Pulmonary artery endothelial cell (primary cell): ENCODE data around the gene NDP. TPM values are rescaled to one million over a fixed set of nuclear protein-coding genes. Genes with fewer than 3 reads are reported as not detected.
A peak's percentile ranks its signal among the peaks of the same experiment; 100 is the strongest.
"Not testable (repeated sequence)": the region's sequence is repeated elsewhere in the genome, so short reads cannot be mapped to it uniquely, and the experiment has no call there.

Experiments
- DNase-seq: peaks from one replicate; pipeline ENCODE4 v3.0.0-alpha.2; 2011; ENCODE audit warnings: low read depth, low spot score
- total RNA-seq: library from RNA; depleted of rRNA; stranded (reverse); fragments of >200 nt; gene quantifications from 2 replicates; pipeline ENCODE4 v1.2.3, GENCODE V29; 2014

NDP gene
- total RNA-seq, 1 donor from 2014 or later: 0.73 TPM

GRCh38 chrX:43971966-43972961, 926 bp downstream of the NDP start:
- no peak for DNase-seq

GRCh38 chrX:43970528-43970927, 2.7 kb downstream of the NDP start:
- DNase-seq: no peak

- no peak for DNase-seq
Measured at GRCh38 chrX:43969504-43970501, 3.4 kb downstream of the NDP start.

DNA sequence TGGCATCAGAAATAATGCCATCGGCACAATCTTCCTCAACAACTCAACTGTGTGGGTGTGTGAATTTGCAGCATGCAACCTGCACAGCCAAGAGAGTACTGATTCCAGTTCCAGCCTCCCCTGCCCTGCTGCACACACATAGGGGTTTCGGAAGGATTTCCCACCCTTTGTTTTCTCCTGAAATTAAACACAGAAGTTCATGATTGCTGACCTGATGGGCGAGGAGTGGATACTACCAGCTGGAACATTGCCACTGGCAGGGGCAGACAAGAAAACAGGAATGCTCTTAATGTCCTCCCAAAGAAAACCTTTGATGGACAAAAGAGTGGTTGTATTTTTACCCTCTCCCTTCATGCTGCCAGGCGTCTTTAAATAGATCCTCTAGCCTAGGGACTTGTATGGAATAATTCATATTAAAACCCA, 4.8 kb downstream of the NDP start:
- no peak for DNase-seq

- DNase-seq: no peak
Measured at GRCh38 chrX:43964936-43965335, 8.3 kb downstream of the NDP start.

DNA sequence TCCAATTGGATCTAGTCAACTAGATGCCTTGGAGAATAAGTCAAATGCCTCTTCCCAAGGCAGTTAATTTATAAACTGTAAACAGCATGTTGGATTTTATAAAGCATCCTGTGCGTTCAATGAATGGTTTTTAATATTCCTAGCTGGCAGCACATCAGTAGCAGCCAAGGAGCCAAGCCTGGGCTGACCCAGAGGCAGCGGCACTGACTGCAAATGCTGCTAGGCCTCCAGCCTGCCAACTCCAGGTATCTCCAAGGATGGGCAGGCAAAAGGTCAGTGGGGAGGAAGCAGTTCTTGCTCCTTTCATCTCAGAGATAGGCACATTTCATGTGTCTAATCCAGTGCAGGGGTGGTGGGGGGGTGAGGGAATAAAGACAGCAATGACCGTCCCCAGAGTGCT, 9.5 kb downstream of the NDP start:
- no peak for DNase-seq

DNA sequence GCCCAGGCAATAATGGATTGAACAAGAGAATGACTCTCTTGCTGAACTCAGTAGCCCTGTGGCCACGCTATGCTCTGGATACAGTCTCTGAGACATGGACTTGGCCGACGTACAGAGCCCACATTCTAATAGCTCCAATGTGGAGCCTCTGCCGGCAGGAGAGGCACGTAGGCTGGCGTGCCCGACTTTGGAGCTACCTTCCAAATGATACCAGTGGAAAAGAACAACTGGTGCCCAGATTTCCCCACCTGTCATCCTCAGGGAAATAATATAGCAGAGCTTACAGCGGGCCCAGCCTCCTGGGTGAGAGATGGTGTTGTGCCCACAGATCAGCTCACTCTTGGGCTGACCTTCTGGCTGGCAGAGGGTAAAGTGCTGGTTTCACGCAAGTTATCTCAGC, 10.6 kb downstream of the NDP start:
- no peak for DNase-seq

- DNase-seq: no peak
Measured at GRCh38 chrX:43961699-43962098, 11.5 kb downstream of the NDP start.

GRCh38 chrX:43958529-43958928, 14.7 kb downstream of the NDP start:
- DNase-seq: peak; percentile 57

GRCh38 chrX:43956034-43956433, 17.2 kb downstream of the NDP start:
- DNase-seq: no peak

DNA sequence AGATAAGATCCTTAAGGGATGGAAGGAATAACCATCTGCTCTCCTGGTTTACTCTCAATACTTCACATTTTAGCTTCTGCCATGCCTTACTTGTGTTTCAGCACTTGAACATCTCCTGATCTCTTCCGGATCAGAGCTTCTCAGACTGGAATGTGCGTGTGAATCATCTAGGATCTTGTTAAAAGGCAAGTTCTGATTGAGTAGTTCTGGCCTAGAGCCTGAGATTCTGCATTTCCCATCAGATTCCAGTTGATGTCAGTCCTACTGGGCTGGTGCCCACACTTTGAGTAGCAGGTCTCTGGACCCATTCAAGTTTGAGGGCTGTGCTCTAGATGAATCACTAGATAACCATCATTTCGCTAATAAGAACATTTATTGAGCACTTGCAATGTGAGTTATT, 20.0 kb downstream of the NDP start:
- no peak for DNase-seq

DNA sequence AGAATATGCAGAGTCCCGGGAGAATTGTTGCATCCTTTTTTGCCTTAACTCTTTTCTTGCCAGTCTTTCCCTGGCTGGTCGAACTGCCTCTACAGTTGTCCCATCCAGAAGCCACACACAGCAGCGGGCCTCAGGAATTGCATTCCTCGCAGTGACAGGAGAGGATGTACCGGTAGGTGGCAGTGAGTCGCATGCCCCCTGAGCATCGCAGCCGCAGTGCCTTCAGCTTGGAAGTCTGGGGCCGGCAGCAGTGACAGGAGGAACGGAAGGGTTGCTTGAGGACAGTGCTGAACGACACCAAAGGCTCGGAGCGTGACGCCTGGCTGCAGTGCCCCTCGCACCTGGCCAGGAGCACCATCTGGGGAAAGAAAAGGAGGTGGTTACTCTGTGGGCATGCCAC, 23.5 kb downstream of the NDP start:
- DNase-seq: no peak

DNA sequence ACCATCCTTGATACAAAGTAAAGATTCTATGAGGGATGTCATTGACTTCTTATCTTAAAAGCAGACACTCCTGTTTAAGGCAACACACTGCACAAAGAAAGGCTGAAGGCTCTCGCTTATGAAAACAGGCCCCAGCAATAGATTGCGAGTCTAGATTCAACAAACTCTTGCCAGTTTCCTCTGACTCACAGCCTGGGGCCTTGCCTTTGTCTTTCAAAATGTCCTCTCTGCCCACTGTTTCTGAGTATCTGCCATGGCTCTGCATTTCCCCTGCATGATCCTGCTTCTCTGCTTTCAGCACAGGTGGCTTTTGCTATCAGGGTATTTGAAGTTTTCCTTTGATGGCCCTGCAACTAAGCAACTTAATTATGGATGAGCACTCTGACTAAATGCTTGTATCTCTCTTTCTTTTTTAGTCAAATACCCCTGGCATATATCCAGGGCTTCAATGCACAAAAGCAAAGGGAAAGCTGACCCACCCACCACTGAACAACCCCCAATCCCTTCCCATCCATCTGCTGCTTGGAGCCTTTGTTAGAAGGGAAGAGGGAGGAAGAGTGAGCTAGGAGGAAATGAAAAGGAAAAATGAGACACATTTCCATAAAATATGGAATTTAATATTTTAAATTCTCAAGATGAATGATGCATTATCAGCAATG, 32.2 kb downstream of the NDP start:
- peak; percentile 7 for DNase-seq

DNA sequence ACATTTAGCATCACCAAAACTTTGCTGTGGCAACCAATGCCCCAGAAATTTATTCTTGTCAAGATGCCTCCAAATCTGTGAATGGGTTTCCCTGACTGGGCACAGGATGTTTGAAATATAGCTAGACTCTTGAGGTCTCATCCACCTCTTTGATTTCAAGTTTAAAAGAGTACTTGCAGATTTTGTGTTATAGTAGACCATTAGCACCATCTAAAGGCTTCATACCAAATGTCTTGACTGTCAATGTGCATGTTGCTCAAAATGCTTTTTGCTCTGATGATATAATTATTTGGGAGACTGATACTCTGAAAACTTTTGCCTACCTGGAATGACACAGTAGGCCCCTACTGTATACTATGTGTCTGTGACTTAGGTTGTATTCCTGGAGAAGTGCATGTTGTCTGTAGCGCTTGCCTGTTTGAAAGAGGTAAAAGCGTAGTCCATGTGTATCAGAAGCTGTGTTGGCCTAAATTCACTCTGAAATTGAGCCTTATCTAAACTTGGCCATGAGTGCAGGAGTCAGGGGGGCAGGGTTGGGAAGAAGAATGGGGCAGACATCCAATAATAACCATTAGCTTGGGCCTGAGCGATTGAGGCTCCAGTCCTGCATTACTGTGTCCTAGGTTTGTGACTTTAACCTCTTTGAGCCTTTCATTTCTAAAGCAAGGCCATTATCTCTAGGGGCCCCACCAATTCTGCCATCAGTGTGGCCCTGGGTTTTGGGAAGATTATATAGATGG, 33.8 kb downstream of the NDP start:
- no peak for DNase-seq

DNA sequence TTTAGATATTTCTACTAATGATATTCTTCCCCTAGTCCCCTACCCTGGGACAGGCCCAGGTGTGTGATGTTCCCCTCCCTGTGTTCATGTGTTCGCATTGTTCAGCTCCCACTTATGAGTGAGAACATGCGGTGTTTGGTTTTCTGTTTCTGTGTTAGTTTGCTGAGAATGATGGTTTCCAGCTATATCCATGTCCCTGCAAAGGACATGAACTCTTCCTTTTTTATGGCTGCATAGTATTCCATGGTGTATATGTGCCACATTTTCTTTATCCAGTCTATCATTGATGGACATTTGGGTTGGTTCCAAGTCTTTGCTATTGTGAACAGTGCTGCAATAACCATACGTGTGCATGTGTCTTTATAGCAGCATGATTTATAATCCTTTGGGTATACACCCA, 51.2 kb downstream of the NDP start:
- DNase-seq: not testable (repeated sequence)

DNA sequence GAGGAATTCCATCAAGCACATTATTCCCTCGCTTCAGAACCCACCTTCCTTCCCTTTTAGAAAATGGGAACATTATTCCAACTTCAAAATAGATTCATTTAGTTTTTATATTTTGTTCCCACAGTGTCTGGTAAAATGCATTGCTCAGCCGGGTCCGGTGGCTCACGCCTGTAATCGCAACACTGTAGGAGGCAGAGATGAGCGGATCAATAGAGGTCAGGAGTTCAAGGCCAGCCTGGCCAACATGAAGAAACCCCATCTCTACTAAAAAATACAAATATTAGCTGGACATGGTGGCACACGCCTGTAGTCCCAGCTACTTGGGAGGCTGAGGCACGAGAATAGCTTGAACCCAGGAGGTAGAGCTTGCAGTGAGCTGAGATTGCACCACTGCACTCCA, 62.4 kb downstream of the NDP start:
- DNase-seq: not testable (repeated sequence)

DNA sequence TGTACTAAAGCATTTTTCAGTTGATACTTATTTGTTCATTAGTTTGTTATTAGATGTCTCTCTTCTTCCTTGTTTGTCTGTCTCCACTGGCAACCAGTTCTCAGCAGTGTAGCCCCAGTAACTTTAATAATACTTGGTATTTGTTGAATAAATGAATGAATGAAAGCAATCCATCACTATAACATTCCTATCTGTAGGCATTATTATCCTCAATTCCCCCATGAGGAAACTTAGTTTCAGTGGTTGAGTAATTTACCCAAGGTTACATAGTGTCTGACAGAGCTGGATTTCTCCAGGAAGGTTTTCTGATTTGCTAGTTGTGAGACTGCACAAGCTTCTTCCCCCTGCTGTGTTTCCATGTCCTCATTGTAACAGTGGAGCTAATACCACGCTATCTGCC, 63.2 kb downstream of the NDP start:
- no peak for DNase-seq

DNA sequence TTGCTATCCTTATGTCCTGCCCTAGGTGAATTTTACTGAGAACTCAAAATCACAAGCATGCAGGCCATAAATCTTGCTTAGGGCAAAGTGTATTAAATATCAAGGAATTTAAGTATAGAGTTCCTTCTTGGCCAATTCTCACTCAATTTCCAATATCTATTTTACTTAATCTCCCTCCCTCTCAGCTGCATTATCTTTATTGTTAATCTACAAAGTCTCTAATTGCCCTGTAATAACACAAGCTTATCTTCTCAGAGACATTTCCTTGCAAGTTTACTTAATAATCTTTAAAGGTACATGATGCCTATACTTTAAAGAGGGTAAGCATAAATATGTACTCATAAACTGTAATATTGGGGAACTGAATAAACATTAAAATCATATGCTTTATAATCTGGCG, 64.0 kb downstream of the NDP start:
- no peak for DNase-seq

DNA sequence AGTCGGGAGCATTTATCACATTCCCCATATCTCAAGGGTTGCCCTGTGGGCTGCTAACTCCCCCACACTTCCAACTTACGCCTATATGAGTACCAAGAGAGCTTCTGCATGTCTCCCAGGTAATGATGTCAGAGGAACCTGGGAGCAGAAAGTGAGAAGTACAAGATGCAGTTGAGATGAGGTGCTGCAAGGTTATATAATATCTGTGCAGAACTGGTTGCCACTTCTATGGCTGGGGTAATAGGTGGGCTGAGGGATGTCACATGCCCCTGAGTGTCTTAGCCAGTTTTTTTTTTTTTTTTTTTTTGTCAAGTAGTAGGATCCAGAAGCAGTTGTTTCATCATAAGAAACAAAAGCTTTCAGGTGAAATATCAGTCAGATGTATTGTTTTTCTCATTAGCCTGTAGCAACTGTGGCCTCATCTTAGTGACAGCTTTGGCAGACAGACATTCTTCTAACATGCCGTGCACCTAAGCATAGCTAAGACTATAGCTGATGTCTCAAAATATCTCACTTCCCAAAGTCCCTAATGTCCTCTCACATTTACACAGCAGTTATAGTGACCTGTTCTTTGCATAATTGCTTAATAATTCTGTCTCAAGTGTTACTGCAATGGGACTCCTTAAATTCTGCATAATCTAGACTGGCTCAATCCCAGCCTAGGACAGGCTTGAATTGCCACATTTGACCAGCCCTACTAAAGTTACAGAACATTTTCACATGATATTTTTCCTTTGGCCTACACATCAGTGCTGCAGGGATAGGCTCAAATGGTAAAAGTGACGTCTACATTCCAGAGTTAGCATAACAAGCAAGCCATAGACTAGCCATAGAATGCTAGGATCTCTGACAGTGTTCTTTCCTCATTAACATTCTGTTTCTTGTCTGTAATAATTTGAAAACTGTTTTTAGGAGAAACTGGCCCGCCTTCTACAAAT, 73.0 kb downstream of the NDP start:
- DNase-seq: no peak
